Erythroblast (primary cell): ENCODE results near the gene SSNA1.

Experiments
- GATA1 ChIP-seq: IDR thresholded peaks from 2 replicates; pipeline ENCODE4 v1.6.1; 2011; ENCODE audit warnings: low read depth, mild to moderate bottlenecking, control low read depth, low read length, moderate library complexity
- POLR2A ChIP-seq: IDR thresholded peaks from 2 replicates; pipeline ENCODE4 v1.6.1; 2011; ENCODE audit warnings: mild to moderate bottlenecking, low read length

DNA sequence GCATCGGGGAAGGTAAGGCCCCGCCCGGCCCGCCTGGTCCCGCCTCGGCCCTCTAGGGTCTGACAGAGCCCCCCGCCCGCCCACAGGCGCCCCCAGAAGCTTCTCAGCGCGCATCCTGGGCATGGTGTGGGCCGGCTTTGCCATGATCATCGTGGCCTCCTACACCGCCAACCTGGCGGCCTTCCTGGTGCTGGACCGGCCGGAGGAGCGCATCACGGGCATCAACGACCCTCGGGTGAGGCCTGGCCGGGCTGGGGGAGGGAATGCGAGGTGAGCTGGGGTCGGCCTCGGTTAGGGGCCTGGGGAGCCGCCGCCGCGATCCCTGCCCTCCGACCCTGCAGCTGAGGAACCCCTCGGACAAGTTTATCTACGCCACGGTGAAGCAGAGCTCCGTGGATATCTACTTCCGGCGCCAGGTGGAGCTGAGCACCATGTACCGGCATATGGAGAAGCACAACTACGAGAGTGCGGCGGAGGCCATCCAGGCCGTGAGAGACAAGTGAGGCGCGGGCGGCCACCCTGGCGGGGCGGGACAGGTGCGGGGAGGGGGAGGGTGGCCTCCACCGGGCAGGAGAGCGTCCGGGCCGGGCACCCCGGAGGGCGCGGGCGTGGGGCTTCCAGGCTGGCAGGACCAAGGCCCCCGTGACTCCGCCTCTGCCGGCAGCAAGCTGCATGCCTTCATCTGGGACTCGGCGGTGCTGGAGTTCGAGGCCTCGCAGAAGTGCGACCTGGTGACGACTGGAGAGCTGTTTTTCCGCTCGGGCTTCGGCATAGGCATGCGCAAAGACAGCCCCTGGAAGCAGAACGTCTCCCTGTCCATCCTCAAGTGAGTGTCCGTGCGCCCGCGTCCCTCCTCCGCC lies 25.7 kb upstream of the SSNA1 start:
- TF ChIP-seq POLR2A, result no peak
- TF ChIP-seq GATA1, result no peak
